ENCODE data around the gene CSNK2B.

GRCh38 chr6:31683591-31683990 is 17.7 kb downstream of the CSNK2B start:
- TF ChIP-seq CTCF (conservative IDR thresholded peaks at IDR 0.05) (no peak), EZH2 (IDR thresholded peaks at IDR 0.05; ENCODE audit: low read depth) (no peak)
